Spleen (tissue), 7 donors: ENCODE results near the gene KLHL40.

Experiments
- POLR2A ChIP-seq, 3 donors: fragments of 450-650 bp; IDR thresholded peaks; one replicate each; pipeline ENCODE4 v1.5.1; 2017; ENCODE audit warnings: antibody characterized with exemption in 3 of 3, mild to moderate bottlenecking in 1 of 3
- TF ChIP-seq, protein P1 (sequence below), 11 experiments: fragments of 200-600 bp in 7 of 11; fragments of 450-650 bp in 4 of 11; sonication (generic) in 4 of 11; IDR thresholded peaks in 8 of 11; conservative IDR thresholded peaks in 3 of 11; 1 replicate in 7 of 11; 2 replicates in 4 of 11; pipeline versions ENCODE4 v1.4.0 to v1.8.0; 2016 to 2021; ENCODE audit warnings: antibody characterized with exemption in 11 of 11, inconsistent platforms in 4 of 11, mild to moderate bottlenecking in 1 of 11
- donor health status: DM: no; HTN: no; CAD: no; lungs with moderate emphysema.
- donor health status: DM: no; HTN: no; CAD: no.
- donor health status: DM: no; HTN: no; CAD: no.

- TF ChIP-seq, protein P1, sequence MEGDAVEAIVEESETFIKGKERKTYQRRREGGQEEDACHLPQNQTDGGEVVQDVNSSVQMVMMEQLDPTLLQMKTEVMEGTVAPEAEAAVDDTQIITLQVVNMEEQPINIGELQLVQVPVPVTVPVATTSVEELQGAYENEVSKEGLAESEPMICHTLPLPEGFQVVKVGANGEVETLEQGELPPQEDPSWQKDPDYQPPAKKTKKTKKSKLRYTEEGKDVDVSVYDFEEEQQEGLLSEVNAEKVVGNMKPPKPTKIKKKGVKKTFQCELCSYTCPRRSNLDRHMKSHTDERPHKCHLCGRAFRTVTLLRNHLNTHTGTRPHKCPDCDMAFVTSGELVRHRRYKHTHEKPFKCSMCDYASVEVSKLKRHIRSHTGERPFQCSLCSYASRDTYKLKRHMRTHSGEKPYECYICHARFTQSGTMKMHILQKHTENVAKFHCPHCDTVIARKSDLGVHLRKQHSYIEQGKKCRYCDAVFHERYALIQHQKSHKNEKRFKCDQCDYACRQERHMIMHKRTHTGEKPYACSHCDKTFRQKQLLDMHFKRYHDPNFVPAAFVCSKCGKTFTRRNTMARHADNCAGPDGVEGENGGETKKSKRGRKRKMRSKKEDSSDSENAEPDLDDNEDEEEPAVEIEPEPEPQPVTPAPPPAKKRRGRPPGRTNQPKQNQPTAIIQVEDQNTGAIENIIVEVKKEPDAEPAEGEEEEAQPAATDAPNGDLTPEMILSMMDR (IDR thresholded peaks at IDR 0.05 in 8 of 11, conservative IDR thresholded peaks at IDR 0.05 in 3 of 11), result no peak
- TF ChIP-seq POLR2A (IDR thresholded peaks at IDR 0.05), result no peak
Measured at GRCh38 chr3:42657675-42658074, 27.7 kb upstream of the KLHL40 start.
